DMS153 treated with DMSO at 0.1 percent for 48 hours (cell line): ENCODE data around the gene FKBP8.

Experiments used
- DNase-seq: peaks from one replicate; lab custom pipeline; 2025; ENCODE audit not compliant: unreplicated experiment; lab: John Stamatoyannopoulos, UW

FKBP8 gene

DNA sequence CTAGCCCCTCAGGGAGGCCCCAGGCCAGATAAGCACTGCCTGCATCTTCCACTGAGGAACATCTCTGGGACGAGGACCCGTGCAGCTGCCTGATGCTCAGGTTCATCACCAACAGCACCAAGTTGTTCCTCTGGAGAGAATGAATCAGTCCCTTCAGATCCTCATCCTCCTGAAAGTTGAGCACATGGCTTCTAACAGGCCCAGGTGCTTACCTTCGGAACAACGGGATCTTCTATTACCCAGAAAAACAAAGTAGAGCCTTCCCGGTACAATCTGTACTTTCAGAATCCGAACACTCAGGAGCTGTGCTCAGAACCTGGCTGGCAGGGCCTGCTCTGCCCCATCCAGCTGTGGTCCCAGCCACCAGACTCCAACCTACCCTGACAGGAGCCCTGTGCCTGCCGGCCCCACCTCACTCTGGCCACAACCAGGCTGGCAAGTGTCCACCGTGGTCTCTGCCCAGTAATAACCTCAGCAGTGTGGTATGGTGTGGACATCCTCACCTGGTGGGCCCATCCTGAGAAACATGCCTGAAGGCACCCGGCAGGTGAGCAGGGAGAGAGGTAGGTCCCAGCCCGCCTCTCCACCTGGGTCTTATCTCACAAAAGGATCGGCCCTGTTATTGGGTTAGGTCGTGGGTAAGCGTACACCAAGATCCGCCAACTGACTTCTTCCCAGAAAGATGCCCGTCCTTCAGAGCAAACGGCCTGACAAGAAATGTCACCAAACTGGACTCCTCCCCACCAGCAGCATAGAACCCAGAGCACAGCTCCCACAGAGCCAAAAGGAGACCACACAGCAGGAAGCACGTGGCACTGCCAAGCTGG lies 55.6 kb downstream of the FKBP8 start:
- DNase-seq, result no peak

DNA sequence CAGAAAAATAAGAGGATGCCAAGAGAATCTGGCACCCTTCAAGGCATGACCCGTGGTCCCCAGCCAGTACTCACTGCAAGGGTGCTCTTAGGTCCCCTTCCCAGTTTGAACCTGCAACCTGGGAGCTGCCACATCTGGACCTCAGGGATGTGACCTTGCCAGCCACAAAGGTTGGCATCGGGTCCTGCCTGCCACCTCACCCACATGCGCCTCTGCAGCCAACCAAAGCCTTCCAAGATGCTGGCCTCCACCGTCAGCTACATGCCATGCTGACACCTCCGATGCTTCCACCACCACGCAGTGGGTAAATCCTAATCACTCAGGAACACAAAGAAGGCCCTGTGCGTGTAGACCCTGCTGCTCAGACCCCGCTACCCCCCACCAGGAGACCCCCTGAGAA lies 56.6 kb downstream of the FKBP8 start:
- DNase-seq, result no peak

DNA sequence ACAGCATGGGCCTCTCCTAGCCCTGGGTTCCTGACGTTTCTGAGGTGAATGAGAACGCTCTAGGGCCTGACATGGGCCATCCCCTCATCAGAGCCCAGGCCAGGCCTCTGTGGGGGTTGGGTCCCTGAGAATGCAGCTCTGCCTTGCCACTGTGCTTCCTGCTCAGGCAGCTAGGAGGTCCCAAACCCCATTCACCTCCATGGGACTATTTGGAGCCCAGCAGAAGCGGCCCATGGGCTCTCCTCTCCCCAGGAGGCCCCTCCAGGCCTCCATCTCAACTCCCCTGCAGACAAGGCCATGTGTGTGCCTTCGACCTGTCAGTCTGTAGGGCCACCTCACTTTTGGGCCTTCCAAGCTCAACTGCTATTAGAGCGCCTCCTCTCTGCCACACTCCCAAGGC lies 58.4 kb downstream of the FKBP8 start:
- DNase-seq, result no peak

DNA sequence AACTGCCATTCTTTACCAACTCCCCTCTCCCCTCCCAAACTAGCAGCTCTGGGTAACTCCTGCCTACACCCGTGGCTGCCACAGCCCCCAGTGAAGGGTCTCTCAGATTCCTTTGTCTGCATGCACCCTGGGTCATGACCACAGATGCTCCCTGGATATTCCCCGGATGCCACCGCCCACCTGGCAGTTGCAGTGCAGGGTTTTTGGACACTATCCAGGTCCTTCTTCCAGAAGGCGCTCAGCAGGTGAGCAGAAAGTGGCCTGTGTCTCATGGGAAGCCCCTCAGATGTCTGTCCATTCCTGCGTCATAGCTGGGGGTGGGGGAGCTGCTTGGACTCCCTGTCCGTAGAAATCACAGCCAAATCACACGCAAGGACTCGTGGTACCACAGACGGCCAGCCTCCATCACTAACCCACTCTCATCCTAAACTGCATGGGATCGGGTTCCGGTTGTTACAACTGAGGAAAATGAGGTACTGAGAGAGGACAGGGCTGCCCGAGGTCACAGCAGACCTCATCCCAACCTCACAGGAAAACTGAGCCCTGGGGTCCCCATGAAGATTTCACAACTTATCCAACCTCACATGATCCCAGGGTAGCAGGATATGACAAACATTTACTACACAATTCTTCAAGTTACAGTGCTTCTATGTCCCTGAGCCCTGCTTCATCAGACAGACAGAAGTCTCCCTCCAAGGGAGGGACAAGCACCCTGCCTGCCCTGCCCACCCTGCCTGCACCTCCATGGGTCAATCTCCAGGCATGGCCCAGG lies 60.1 kb downstream of the FKBP8 start:
- DNase-seq, result peak; percentile 52
